SK-N-SH (cell line): ENCODE measurements around the gene PKIB. TPM values are rescaled to one million over a fixed set of nuclear protein-coding genes. Genes with fewer than 3 reads are reported as not detected.

Experiments
- CTCF ChIA-PET: fragments of 300-600, 350-600 bp; formaldehyde crosslinking; extraction: SDS; loops from one replicate; lab custom pipeline; 2021; lab: Yijun Ruan, JAX
- POLR2A ChIA-PET: fragments of 350-600 bp; sonication (Branson Sonifier 250); formaldehyde crosslinking; extraction: SDS; loops from one replicate; lab custom pipeline; 2020; ENCODE audit warnings: antibody characterized with exemption, inconsistent platforms; lab: Yijun Ruan, JAX
- DNase-seq: peaks from one replicate; pipeline ENCODE4 v3.0.0; 2012
- H2AFZ ChIP-seq: fragments of 200-600 bp; sonication (generic); 2 replicates; pipeline ENCODE4 v1.8.1; 2016; ENCODE audit warnings: antibody characterized with exemption, mild to moderate bottlenecking, low read depth
- H3F3A ChIP-seq: fragments of 200-600 bp; sonication (generic); replicated peaks from 2 replicates; pipeline ENCODE3; 2016; ENCODE audit warnings: antibody characterized with exemption, mild to moderate bottlenecking; ENCODE audit not compliant: insufficient read depth
- H3K27ac ChIP-seq, 2 experiments: fragments of 200-500 bp in 1 of 2; fragments of 200-600 bp in 1 of 2; sonication (Bioruptor generic) in 1 of 2; sonication (generic), shearing (Covaris generic) in 1 of 2; 2 replicates each; pipeline versions ENCODE4 v1.5.1 to v1.6.1; 2014 to 2016; ENCODE audit warnings: low read depth in 2 of 2, inconsistent platforms in 1 of 2, low read length in 1 of 2, mild to moderate bottlenecking in 1 of 2, mixed read lengths in 1 of 2
- H3K27me3 ChIP-seq: fragments of 200-600 bp; sonication (generic), shearing (Covaris generic); 2 replicates; pipeline ENCODE4 v1.6.1; 2016; ENCODE audit warnings: mixed run types; ENCODE audit not compliant: insufficient read depth
- H3K36me3 ChIP-seq, 2 experiments: fragments of 200-500 bp in 1 of 2; fragments of 200-600 bp in 1 of 2; sonication (Bioruptor generic) in 1 of 2; sonication (generic) in 1 of 2; replicated peaks in 1 of 2; 2 replicates each; pipeline versions ENCODE3 to v1.5.1; 2014 to 2016; ENCODE audit warnings: low read length in 1 of 2, mild to moderate bottlenecking in 1 of 2; ENCODE audit not compliant: insufficient read depth in 2 of 2, control insufficient read depth in 1 of 2
- H3K4me1 ChIP-seq, 2 experiments: fragments of 200-500 bp in 1 of 2; fragments of 200-600 bp in 1 of 2; sonication (Bioruptor generic) in 1 of 2; sonication (generic), shearing (Covaris generic) in 1 of 2; 2 replicates each; pipeline versions ENCODE4 v1.5.1 to v1.6.1; 2014 to 2016; ENCODE audit warnings: low read depth in 1 of 2, low read length in 1 of 2, mixed run types in 1 of 2; ENCODE audit not compliant: insufficient read depth in 2 of 2, control insufficient read depth in 1 of 2
- H3K4me2 ChIP-seq: fragments of 200-600 bp; sonication (generic), shearing (Covaris generic); 2 replicates; pipeline ENCODE4 v1.6.1; 2017; ENCODE audit warnings: mixed run types
- H3K4me3 ChIP-seq, 2 experiments: fragments of 200-500 bp in 1 of 2; fragments of 200-600 bp in 1 of 2; sonication (Bioruptor generic) in 1 of 2; sonication (generic), shearing (Covaris generic) in 1 of 2; 2 replicates each; pipeline versions ENCODE4 v1.5.1 to v1.8.1; 2014 to 2016; ENCODE audit warnings: low read depth in 2 of 2, inconsistent platforms in 1 of 2, low read length in 1 of 2, mild to moderate bottlenecking in 1 of 2, mixed read lengths in 1 of 2, moderate library complexity in 1 of 2
- H3K79me2 ChIP-seq: fragments of 200-600 bp; sonication (generic); 2 replicates; pipeline ENCODE4 v1.8.1; 2017; ENCODE audit warnings: mild to moderate bottlenecking; ENCODE audit not compliant: insufficient read depth
- H3K9ac ChIP-seq: fragments of 200-600 bp; sonication (generic); 2 replicates; pipeline ENCODE4 v1.6.1; 2017; ENCODE audit warnings: mixed run types
- H3K9me2 ChIP-seq: fragments of 200-600 bp; sonication (generic); 2 replicates; pipeline ENCODE4 v1.6.1; 2017; ENCODE audit warnings: mixed run types
- H3K9me3 ChIP-seq: fragments of 200-600 bp; sonication (generic); 2 replicates; pipeline ENCODE4 v1.6.1; 2017; ENCODE audit warnings: mixed run types, mild to moderate bottlenecking, moderate library complexity
- H4K20me1 ChIP-seq: fragments of 200-600 bp; sonication (generic); 2 replicates; pipeline ENCODE4 v1.6.1; 2017; ENCODE audit warnings: mild to moderate bottlenecking, mixed run types; ENCODE audit not compliant: insufficient read depth
- CHD2 ChIP-seq: fragments of 150-350 bp; IDR thresholded peaks from 2 replicates; pipeline ENCODE4 v1.6.1; 2018; ENCODE audit warnings: low read length; ENCODE audit not compliant: partially characterized antibody
- CTCF ChIP-seq: fragments of 200-600 bp; sonication (generic); IDR thresholded peaks from 2 replicates; pipeline ENCODE4 v1.6.1; 2017; ENCODE audit warnings: antibody characterized with exemption, mild to moderate bottlenecking, moderate library complexity
- ELF1 ChIP-seq: IDR thresholded peaks from 2 replicates; pipeline ENCODE4 v1.4.0; 2012
- EP300 ChIP-seq, 2 experiments: IDR thresholded peaks; 2 replicates each; pipeline versions ENCODE4 v1.4.0 to v1.6.1; 2012; ENCODE audit warnings: borderline replicate concordance in 1 of 2, low read depth in 1 of 2, low read length in 1 of 2
- FOXJ3 ChIP-seq: sonication (generic); formaldehyde crosslinking; IDR thresholded peaks from 2 replicates; pipeline ENCODE4 v1.5.1; 2020; ENCODE audit warnings: mild to moderate bottlenecking, missing genetic modification reagents
- FOXM1 ChIP-seq: IDR thresholded peaks from 2 replicates; pipeline ENCODE4 v1.4.0; 2012; ENCODE audit warnings: low read depth, mild to moderate bottlenecking
- GABPA ChIP-seq: IDR thresholded peaks from 2 replicates; pipeline ENCODE4 v1.4.0; 2012; ENCODE audit warnings: low read depth, mild to moderate bottlenecking
- GATA2 ChIP-seq: sonication (generic); formaldehyde crosslinking; IDR thresholded peaks from 2 replicates; pipeline ENCODE4 v1.5.0; 2020; ENCODE audit warnings: mild to moderate bottlenecking, missing genetic modification reagents
- IRF3 ChIP-seq: fragments of 150-350 bp; IDR thresholded peaks from 2 replicates; pipeline ENCODE4 v1.6.1; 2016; ENCODE audit warnings: mild to moderate bottlenecking, low read depth, low read length
- MAX ChIP-seq: IDR thresholded peaks from 2 replicates; pipeline ENCODE4 v1.4.0; 2012; ENCODE audit warnings: low read depth
- MEF2A ChIP-seq: IDR thresholded peaks from 2 replicates; pipeline ENCODE4 v1.4.0; 2012; ENCODE audit warnings: low read depth, borderline replicate concordance
- NFIC ChIP-seq: IDR thresholded peaks from 2 replicates; pipeline ENCODE4 v1.4.0; 2012; ENCODE audit warnings: borderline replicate concordance
- PBX3 ChIP-seq: IDR thresholded peaks from 2 replicates; pipeline ENCODE4; 2012
- POLR2AphosphoS5 ChIP-seq: IDR thresholded peaks from 2 replicates; pipeline ENCODE4 v1.6.1; 2012; ENCODE audit warnings: low read depth, low read length
- REST ChIP-seq: IDR thresholded peaks from 2 replicates; pipeline ENCODE4 v1.6.1; 2012; ENCODE audit warnings: mild to moderate bottlenecking, low read depth, low read length, moderate library complexity
- RXRA ChIP-seq: IDR thresholded peaks from 2 replicates; pipeline ENCODE4 v1.4.0; 2012; ENCODE audit warnings: low read depth, mild to moderate bottlenecking, borderline replicate concordance
- SIN3A ChIP-seq: IDR thresholded peaks from 2 replicates; pipeline ENCODE4 v1.6.1; 2012; ENCODE audit warnings: low read depth, mild to moderate bottlenecking, low read length, moderate library complexity, borderline replicate concordance
- SMC3 ChIP-seq: IDR thresholded peaks from 2 replicates; pipeline ENCODE4 v1.6.1; 2012; ENCODE audit warnings: low read depth, low read length, improper control_type of control experiment
- TCF12 ChIP-seq: IDR thresholded peaks from 2 replicates; pipeline ENCODE4 v1.4.0; 2012
- TEAD4 ChIP-seq: IDR thresholded peaks from 2 replicates; pipeline ENCODE4 v1.4.0; 2012; ENCODE audit warnings: mild to moderate bottlenecking, borderline replicate concordance; ENCODE audit not compliant: insufficient read depth
- USF2 ChIP-seq: fragments of 150-350 bp; IDR thresholded peaks from 2 replicates; pipeline ENCODE4 v1.6.1; 2017; ENCODE audit warnings: antibody characterized with exemption, low read length, low read depth, borderline replicate concordance
- YY1 ChIP-seq: IDR thresholded peaks from 2 replicates; pipeline ENCODE4 v1.4.0; 2012; ENCODE audit warnings: low read depth, mild to moderate bottlenecking
- polyA plus RNA-seq, 3 experiments: library from polyadenylated mRNA; depleted of rRNA; stranded (reverse); fragments of >200 nt; gene quantifications; 2 replicates each; pipeline ENCODE4 v1.2.3, GENCODE V29; 2012

PKIB gene
- polyA plus RNA-seq, 1 of the 3 experiments (the other 2 are of a cell fraction) = 0.30 TPM

GRCh38 chr6:122696079-122696478, 85.9 kb downstream of the PKIB start (continued):
- TF ChIP-seq USF2 (no peak), FOXJ3 (CRISPR knock-in tag) (no peak), ELF1 (no peak), CHD2 (no peak), FOXM1 (peak; percentile 43; the same call in 1 of the 2 replicates), GABPA (no peak), MAX (no peak), REST (no peak), MEF2A (no peak), CTCF (no peak), GATA2 (CRISPR knock-in tag) (no peak)

- H4K20me1 ChIP-seq = no peaks in the 10 kb centered on the region
- H3K9ac ChIP-seq = no peak overlapping the region
- no peaks in the 10 kb centered on the region for H3K9me2 ChIP-seq
- H3K9me3 ChIP-seq = no peaks in the 10 kb centered on the region
- H3K79me2 ChIP-seq = no peaks in the 10 kb centered on the region
- H3K4me1 ChIP-seq = peaks cover 0 to 17% of the 10 kb centered on the region in 2 experiments; a peak in 3 of 4 replicates
- no peak overlapping the region for H3K4me3 ChIP-seq
- CTCF ChIA-PET = no interaction called here
- H3K27me3 ChIP-seq = no peaks in the 10 kb centered on the region
- POLR2A ChIA-PET = no interaction called here
- DNase-seq = no peak
- no peak overlapping the region for H2AFZ ChIP-seq
- H3K36me3 ChIP-seq = no peaks in the 10 kb centered on the region
- H3K27ac ChIP-seq = peak overlapping the region in 1 of 2 experiments; percentile 75; a peak in 1 of 4 replicates
- peaks cover 6% of the 10 kb centered on the region for H3F3A ChIP-seq
- H3K4me2 ChIP-seq = peak overlapping the region; percentile 42
- TF ChIP-seq GATA2 (CRISPR knock-in tag) (no peak), YY1 (no peak), TCF12 (no peak), SIN3A (no peak), NFIC (no peak), RXRA (no peak), IRF3 (no peak), USF2 (no peak), SMC3 (no peak), FOXJ3 (CRISPR knock-in tag) (no peak), TEAD4 (no peak), POLR2AphosphoS5 (no peak), MEF2A (no peak), PBX3 (no peak), EP300 (IDR thresholded peaks at IDR 0.05; ENCODE audit: borderline replicate concordance in 1 of 2, low read depth in 1 of 2, low read length in 1 of 2) (no peak), GABPA (no peak), CHD2 (no peak)
Measured at GRCh38 chr6:122696853-122697252, 86.6 kb downstream of the PKIB start.
